ENCODE results near the gene U2AF1L4.
A peak's percentile ranks its signal among the peaks of the same experiment; 100 is the strongest.

DNA sequence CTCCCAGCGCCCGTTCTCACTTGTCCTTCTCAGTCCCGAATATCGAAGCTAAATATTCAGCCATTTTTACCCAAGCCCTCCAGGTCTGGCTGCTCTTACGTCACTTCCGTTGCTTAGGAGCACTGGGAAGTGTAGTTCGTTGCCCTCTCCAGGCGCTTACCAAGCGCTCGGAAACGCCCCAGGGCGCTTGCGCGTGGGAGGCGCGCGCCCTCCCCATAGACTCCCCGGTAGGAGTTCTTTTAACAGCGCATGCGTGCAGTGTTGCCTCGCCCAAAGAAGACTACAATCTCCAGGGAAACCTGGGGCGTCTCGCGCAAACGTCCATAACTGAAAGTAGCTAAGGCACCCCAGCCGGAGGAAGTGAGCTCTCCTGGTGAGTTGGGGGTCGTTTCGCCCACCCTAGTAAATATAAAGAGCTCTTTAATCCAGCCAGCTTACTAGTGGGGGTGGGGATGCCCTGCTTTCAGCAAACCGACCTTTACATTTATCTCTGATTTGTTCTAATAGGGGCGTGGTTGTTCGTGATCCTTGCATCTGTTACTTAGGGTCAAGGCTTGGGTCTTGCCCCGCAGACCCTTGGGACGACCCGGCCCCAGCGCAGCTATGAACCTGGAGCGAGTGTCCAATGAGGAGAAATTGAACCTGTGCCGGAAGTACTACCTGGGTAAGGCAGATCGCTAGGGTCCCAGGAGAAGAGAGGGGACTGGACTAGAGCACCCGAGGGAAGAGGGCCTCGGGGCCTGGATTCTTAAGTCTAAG lies at the start of gene U2AF1L4, which contains the start of gene PSENEN:
- TF ChIP-seq POLR2A (IDR thresholded peaks at IDR 0.05) = peak in 1 of 3 donors; percentile 63
- TF ChIP-seq, protein P1, sequence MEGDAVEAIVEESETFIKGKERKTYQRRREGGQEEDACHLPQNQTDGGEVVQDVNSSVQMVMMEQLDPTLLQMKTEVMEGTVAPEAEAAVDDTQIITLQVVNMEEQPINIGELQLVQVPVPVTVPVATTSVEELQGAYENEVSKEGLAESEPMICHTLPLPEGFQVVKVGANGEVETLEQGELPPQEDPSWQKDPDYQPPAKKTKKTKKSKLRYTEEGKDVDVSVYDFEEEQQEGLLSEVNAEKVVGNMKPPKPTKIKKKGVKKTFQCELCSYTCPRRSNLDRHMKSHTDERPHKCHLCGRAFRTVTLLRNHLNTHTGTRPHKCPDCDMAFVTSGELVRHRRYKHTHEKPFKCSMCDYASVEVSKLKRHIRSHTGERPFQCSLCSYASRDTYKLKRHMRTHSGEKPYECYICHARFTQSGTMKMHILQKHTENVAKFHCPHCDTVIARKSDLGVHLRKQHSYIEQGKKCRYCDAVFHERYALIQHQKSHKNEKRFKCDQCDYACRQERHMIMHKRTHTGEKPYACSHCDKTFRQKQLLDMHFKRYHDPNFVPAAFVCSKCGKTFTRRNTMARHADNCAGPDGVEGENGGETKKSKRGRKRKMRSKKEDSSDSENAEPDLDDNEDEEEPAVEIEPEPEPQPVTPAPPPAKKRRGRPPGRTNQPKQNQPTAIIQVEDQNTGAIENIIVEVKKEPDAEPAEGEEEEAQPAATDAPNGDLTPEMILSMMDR (IDR thresholded peaks at IDR 0.05) = peak in 2 of 7 experiments; percentile 32 to 36

All from body of pancreas (tissue), 4 donors.